HepG2 (cell line): ENCODE measurements around the gene CYP4A22. TPM values are rescaled to one million over a fixed set of nuclear protein-coding genes. Genes with fewer than 3 reads are reported as not detected.

ENCODE experiments used
- CEBPG ChIP-seq: IDR thresholded peaks from 2 replicates; pipeline ENCODE4 v1.6.1; 2016
- DZIP1 ChIP-seq: sonication (generic); formaldehyde crosslinking; IDR thresholded peaks from 2 replicates; pipeline ENCODE4 v1.5.0; 2020; ENCODE audit warnings: mild to moderate bottlenecking, missing genetic modification reagents
- MIER2 ChIP-seq: IDR thresholded peaks from 2 replicates; pipeline ENCODE4 v1.6.1; 2016; ENCODE audit warnings: missing biosample characterization, missing genetic modification reagents
- NFKB2 ChIP-seq: sonication (generic); formaldehyde crosslinking; IDR thresholded peaks from 2 replicates; pipeline ENCODE4 v1.4.0; 2020; ENCODE audit warnings: missing genetic modification reagents, borderline replicate concordance
- RFX3 ChIP-seq: IDR thresholded peaks from 2 replicates; pipeline ENCODE4 v1.6.1; 2016; ENCODE audit warnings: missing biosample characterization, missing genetic modification reagents
- SIN3A ChIP-seq: IDR thresholded peaks from 2 replicates; pipeline ENCODE4 v1.6.1; 2011; ENCODE audit warnings: low read depth, mild to moderate bottlenecking, control low read depth, low read length, borderline replicate concordance
- SRSF1 ChIP-seq: fragments of 200-400 bp; formaldehyde crosslinking; optimal IDR thresholded peaks from 2 replicates; pipeline ENCODE3; 2017; ENCODE audit warnings: mild to moderate bottlenecking, low read depth, low read length, moderate library complexity
- USF2 ChIP-seq, 2 experiments: sonication (generic) in 1 of 2; formaldehyde crosslinking in 1 of 2; IDR thresholded peaks; 2 replicates each; pipeline versions ENCODE4 v1.5.1 to v1.6.1; 2011 to 2020; ENCODE audit warnings: borderline replicate concordance in 1 of 2, low read depth in 1 of 2, low read length in 1 of 2, mild to moderate bottlenecking in 1 of 2, missing genetic modification reagents in 1 of 2, moderate library complexity in 1 of 2
- ZNF18 ChIP-seq: sonication (generic); formaldehyde crosslinking; IDR thresholded peaks from 2 replicates; pipeline ENCODE4 v1.8.0; 2022; ENCODE audit warnings: mild to moderate bottlenecking, missing genetic modification reagents; ENCODE audit not compliant: insufficient replicate concordance
- ZNF414 ChIP-seq: sonication (generic); formaldehyde crosslinking; IDR thresholded peaks from 2 replicates; pipeline ENCODE4 v1.5.0; 2020; ENCODE audit warnings: missing genetic modification reagents
- ZNF501 ChIP-seq: sonication (generic); formaldehyde crosslinking; IDR thresholded peaks from 2 replicates; pipeline ENCODE4 v1.5.1; 2020; ENCODE audit warnings: mild to moderate bottlenecking, moderate library complexity, missing genetic modification reagents
- polyA plus RNA-seq, 8 experiments: library from polyadenylated mRNA; depleted of rRNA in 3 of 8; stranded (reverse) in 7 of 8; unstranded in 1 of 8; fragments of >200 nt; fragmentation: Illumina TruSeq in 4 of 8; extraction: Trizol in 4 of 8; gene quantifications; 2 replicates each; pipeline versions ENCODE4 v1.2.1 to v1.2.3, GENCODE V29; 2011 to 2016; ENCODE audit warnings: low read depth in 4 of 8, missing spikeins in 1 of 8, mixed read lengths in 1 of 8; ENCODE audit not compliant: insufficient read depth in 1 of 8
- total RNA-seq, 5 experiments: library from RNA; depleted of rRNA; stranded (reverse); fragments of >200 nt; fragmentation: Illumina TruSeq; extraction: Trizol; gene quantifications; 2 replicates each; pipeline ENCODE4 v1.2.3, GENCODE V29; 2016; ENCODE audit warnings: low read depth in 1 of 5
- TF ChIP-seq, protein P1 (sequence below): sonication (generic); formaldehyde crosslinking; IDR thresholded peaks from 2 replicates; pipeline ENCODE4 v1.5.1; 2020; ENCODE audit warnings: mild to moderate bottlenecking, missing genetic modification reagents, moderate library complexity
- TF ChIP-seq, protein P2 (sequence below): sonication (generic); formaldehyde crosslinking; IDR thresholded peaks from 2 replicates; pipeline ENCODE4 v1.4.0; 2020; ENCODE audit warnings: missing genetic modification reagents
- TF ChIP-seq, protein P3 (sequence below): sonication (generic); formaldehyde crosslinking; IDR thresholded peaks from 2 replicates; pipeline ENCODE4 v1.4.0; 2020; ENCODE audit warnings: missing genetic modification reagents

The CYP4A22 gene
- total and polyA plus RNA-seq, 2 of the 13 experiments (the other 11 are each of a cell fraction or from before 2014, with no cell fraction given) = not detected

- no peak for TF ChIP-seq ZNF414 (CRISPR knock-in tag)
- no peak for TF ChIP-seq SRSF1
- TF ChIP-seq, protein P1, sequence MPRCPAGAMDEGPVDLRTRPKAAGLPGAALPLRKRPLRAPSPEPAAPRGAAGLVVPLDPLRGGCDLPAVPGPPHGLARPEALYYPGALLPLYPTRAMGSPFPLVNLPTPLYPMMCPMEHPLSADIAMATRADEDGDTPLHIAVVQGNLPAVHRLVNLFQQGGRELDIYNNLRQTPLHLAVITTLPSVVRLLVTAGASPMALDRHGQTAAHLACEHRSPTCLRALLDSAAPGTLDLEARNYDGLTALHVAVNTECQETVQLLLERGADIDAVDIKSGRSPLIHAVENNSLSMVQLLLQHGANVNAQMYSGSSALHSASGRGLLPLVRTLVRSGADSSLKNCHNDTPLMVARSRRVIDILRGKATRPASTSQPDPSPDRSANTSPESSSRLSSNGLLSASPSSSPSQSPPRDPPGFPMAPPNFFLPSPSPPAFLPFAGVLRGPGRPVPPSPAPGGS = 0 out of 2 replicates have a peak, but pooled peaks have one; percentile 30
- TF ChIP-seq SIN3A = no peak
- no peak; the same call in 1 of the 2 replicates for TF ChIP-seq CEBPG (CRISPR knock-in tag)
- peak; percentile 43 for TF ChIP-seq ZNF18
- TF ChIP-seq NFKB2 (CRISPR knock-in tag) = peak; percentile 37; the same call in 1 of the 2 replicates
- TF ChIP-seq, protein P2, sequence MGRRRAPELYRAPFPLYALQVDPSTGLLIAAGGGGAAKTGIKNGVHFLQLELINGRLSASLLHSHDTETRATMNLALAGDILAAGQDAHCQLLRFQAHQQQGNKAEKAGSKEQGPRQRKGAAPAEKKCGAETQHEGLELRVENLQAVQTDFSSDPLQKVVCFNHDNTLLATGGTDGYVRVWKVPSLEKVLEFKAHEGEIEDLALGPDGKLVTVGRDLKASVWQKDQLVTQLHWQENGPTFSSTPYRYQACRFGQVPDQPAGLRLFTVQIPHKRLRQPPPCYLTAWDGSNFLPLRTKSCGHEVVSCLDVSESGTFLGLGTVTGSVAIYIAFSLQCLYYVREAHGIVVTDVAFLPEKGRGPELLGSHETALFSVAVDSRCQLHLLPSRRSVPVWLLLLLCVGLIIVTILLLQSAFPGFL = no peak
- TF ChIP-seq, protein P3, sequence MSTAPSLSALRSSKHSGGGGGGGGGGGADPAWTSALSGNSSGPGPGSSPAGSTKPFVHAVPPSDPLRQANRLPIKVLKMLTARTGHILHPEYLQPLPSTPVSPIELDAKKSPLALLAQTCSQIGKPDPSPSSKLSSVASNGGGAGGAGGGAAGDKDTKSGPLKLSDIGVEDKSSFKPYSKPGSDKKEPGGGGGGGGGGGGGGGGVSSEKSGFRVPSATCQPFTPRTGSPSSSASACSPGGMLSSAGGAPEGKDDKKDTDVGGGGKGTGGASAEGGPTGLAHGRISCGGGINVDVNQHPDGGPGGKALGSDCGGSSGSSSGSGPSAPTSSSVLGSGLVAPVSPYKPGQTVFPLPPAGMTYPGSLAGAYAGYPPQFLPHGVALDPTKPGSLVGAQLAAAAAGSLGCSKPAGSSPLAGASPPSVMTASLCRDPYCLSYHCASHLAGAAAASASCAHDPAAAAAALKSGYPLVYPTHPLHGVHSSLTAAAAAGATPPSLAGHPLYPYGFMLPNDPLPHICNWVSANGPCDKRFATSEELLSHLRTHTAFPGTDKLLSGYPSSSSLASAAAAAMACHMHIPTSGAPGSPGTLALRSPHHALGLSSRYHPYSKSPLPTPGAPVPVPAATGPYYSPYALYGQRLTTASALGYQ (CRISPR knock-in tag) = peak; percentile 70; the same call in 1 of the 2 replicates
- TF ChIP-seq ZNF501 = peak; percentile 48
- TF ChIP-seq MIER2 (CRISPR knock-in tag) = no peak
- TF ChIP-seq RFX3 (CRISPR knock-in tag) = peak; percentile 62; the same call in 1 of the 2 replicates
- TF ChIP-seq DZIP1 = no peak
- no peak for TF ChIP-seq USF2 (IDR thresholded peaks at IDR 0.05; ENCODE audit: low read depth, low read length)
- no peak for TF ChIP-seq USF2 (CRISPR knock-in tag; IDR thresholded peaks at IDR 0.05; ENCODE audit: borderline replicate concordance)
These were observed 55.5 kb downstream of the CYP4A22 start (continued) for GRCh38 chr1:47192458-47193384.
